SK-N-SH (cell line): Measurements from ENCODE around the gene MRPL2. TPM values are rescaled to one million over a fixed set of nuclear protein-coding genes. Genes with fewer than 3 reads are reported as not detected.

Experiments used
- CTCF ChIA-PET: fragments of 300-600, 350-600 bp; formaldehyde crosslinking; extraction: SDS; loops from one replicate; lab custom pipeline; 2021; lab: Yijun Ruan, JAX
- POLR2A ChIA-PET: fragments of 350-600 bp; sonication (Branson Sonifier 250); formaldehyde crosslinking; extraction: SDS; loops from one replicate; lab custom pipeline; 2020; ENCODE audit warnings: antibody characterized with exemption, inconsistent platforms; lab: Yijun Ruan, JAX
- DNase-seq: peaks from one replicate; pipeline ENCODE4 v3.0.0; 2012
- H2AFZ ChIP-seq: fragments of 200-600 bp; sonication (generic); 2 replicates; pipeline ENCODE4 v1.8.1; 2016; ENCODE audit warnings: antibody characterized with exemption, mild to moderate bottlenecking, low read depth
- H3F3A ChIP-seq: fragments of 200-600 bp; sonication (generic); replicated peaks from 2 replicates; pipeline ENCODE3; 2016; ENCODE audit warnings: antibody characterized with exemption, mild to moderate bottlenecking; ENCODE audit not compliant: insufficient read depth
- H3K27ac ChIP-seq, 2 experiments: fragments of 200-500 bp in 1 of 2; fragments of 200-600 bp in 1 of 2; sonication (Bioruptor generic) in 1 of 2; sonication (generic), shearing (Covaris generic) in 1 of 2; 2 replicates each; pipeline versions ENCODE4 v1.5.1 to v1.6.1; 2014 to 2016; ENCODE audit warnings: low read depth in 2 of 2, inconsistent platforms in 1 of 2, low read length in 1 of 2, mild to moderate bottlenecking in 1 of 2, mixed read lengths in 1 of 2
- H3K27me3 ChIP-seq: fragments of 200-600 bp; sonication (generic), shearing (Covaris generic); 2 replicates; pipeline ENCODE4 v1.6.1; 2016; ENCODE audit warnings: mixed run types; ENCODE audit not compliant: insufficient read depth
- H3K36me3 ChIP-seq, 2 experiments: fragments of 200-500 bp in 1 of 2; fragments of 200-600 bp in 1 of 2; sonication (Bioruptor generic) in 1 of 2; sonication (generic) in 1 of 2; replicated peaks in 1 of 2; 2 replicates each; pipeline versions ENCODE3 to v1.5.1; 2014 to 2016; ENCODE audit warnings: low read length in 1 of 2, mild to moderate bottlenecking in 1 of 2; ENCODE audit not compliant: insufficient read depth in 2 of 2, control insufficient read depth in 1 of 2
- H3K4me1 ChIP-seq, 2 experiments: fragments of 200-500 bp in 1 of 2; fragments of 200-600 bp in 1 of 2; sonication (Bioruptor generic) in 1 of 2; sonication (generic), shearing (Covaris generic) in 1 of 2; 2 replicates each; pipeline versions ENCODE4 v1.5.1 to v1.6.1; 2014 to 2016; ENCODE audit warnings: low read depth in 1 of 2, low read length in 1 of 2, mixed run types in 1 of 2; ENCODE audit not compliant: insufficient read depth in 2 of 2, control insufficient read depth in 1 of 2
- H3K4me2 ChIP-seq: fragments of 200-600 bp; sonication (generic), shearing (Covaris generic); 2 replicates; pipeline ENCODE4 v1.6.1; 2017; ENCODE audit warnings: mixed run types
- H3K4me3 ChIP-seq, 2 experiments: fragments of 200-500 bp in 1 of 2; fragments of 200-600 bp in 1 of 2; sonication (Bioruptor generic) in 1 of 2; sonication (generic), shearing (Covaris generic) in 1 of 2; 2 replicates each; pipeline versions ENCODE4 v1.5.1 to v1.8.1; 2014 to 2016; ENCODE audit warnings: low read depth in 2 of 2, inconsistent platforms in 1 of 2, low read length in 1 of 2, mild to moderate bottlenecking in 1 of 2, mixed read lengths in 1 of 2, moderate library complexity in 1 of 2
- H3K79me2 ChIP-seq: fragments of 200-600 bp; sonication (generic); 2 replicates; pipeline ENCODE4 v1.8.1; 2017; ENCODE audit warnings: mild to moderate bottlenecking; ENCODE audit not compliant: insufficient read depth
- H3K9ac ChIP-seq: fragments of 200-600 bp; sonication (generic); 2 replicates; pipeline ENCODE4 v1.6.1; 2017; ENCODE audit warnings: mixed run types
- H3K9me2 ChIP-seq: fragments of 200-600 bp; sonication (generic); 2 replicates; pipeline ENCODE4 v1.6.1; 2017; ENCODE audit warnings: mixed run types
- H3K9me3 ChIP-seq: fragments of 200-600 bp; sonication (generic); 2 replicates; pipeline ENCODE4 v1.6.1; 2017; ENCODE audit warnings: mixed run types, mild to moderate bottlenecking, moderate library complexity
- H4K20me1 ChIP-seq: fragments of 200-600 bp; sonication (generic); 2 replicates; pipeline ENCODE4 v1.6.1; 2017; ENCODE audit warnings: mild to moderate bottlenecking, mixed run types; ENCODE audit not compliant: insufficient read depth
- CHD2 ChIP-seq: fragments of 150-350 bp; IDR thresholded peaks from 2 replicates; pipeline ENCODE4 v1.6.1; 2018; ENCODE audit warnings: low read length; ENCODE audit not compliant: partially characterized antibody
- CTCF ChIP-seq: fragments of 200-600 bp; sonication (generic); IDR thresholded peaks from 2 replicates; pipeline ENCODE4 v1.6.1; 2017; ENCODE audit warnings: antibody characterized with exemption, mild to moderate bottlenecking, moderate library complexity
- FOSL2 ChIP-seq: IDR thresholded peaks from 2 replicates; pipeline ENCODE4 v1.4.0; 2012; ENCODE audit warnings: low read depth, mild to moderate bottlenecking, moderate library complexity, borderline replicate concordance
- FOXJ3 ChIP-seq: sonication (generic); formaldehyde crosslinking; IDR thresholded peaks from 2 replicates; pipeline ENCODE4 v1.5.1; 2020; ENCODE audit warnings: mild to moderate bottlenecking, missing genetic modification reagents
- GABPA ChIP-seq: IDR thresholded peaks from 2 replicates; pipeline ENCODE4 v1.4.0; 2012; ENCODE audit warnings: low read depth, mild to moderate bottlenecking
- IRF3 ChIP-seq: fragments of 150-350 bp; IDR thresholded peaks from 2 replicates; pipeline ENCODE4 v1.6.1; 2016; ENCODE audit warnings: mild to moderate bottlenecking, low read depth, low read length
- MEF2A ChIP-seq: IDR thresholded peaks from 2 replicates; pipeline ENCODE4 v1.4.0; 2012; ENCODE audit warnings: low read depth, borderline replicate concordance
- MXI1 ChIP-seq: IDR thresholded peaks from 2 replicates; pipeline ENCODE4 v1.6.1; 2012; ENCODE audit warnings: mild to moderate bottlenecking, low read depth, low read length, improper control_type of control experiment
- NRF1 ChIP-seq: IDR thresholded peaks from 2 replicates; pipeline ENCODE4 v1.6.1; 2012; ENCODE audit warnings: low read depth, mild to moderate bottlenecking, low read length
- POLR2AphosphoS5 ChIP-seq: IDR thresholded peaks from 2 replicates; pipeline ENCODE4 v1.6.1; 2012; ENCODE audit warnings: low read depth, low read length
- RAD21 ChIP-seq: IDR thresholded peaks from 2 replicates; pipeline ENCODE4 v1.6.1; 2012; ENCODE audit warnings: mild to moderate bottlenecking, low read length
- RFX5 ChIP-seq: IDR thresholded peaks from 2 replicates; pipeline ENCODE4 v1.6.1; 2012; ENCODE audit warnings: mild to moderate bottlenecking, improper control_type of control experiment, low read length
- SIN3A ChIP-seq: IDR thresholded peaks from 2 replicates; pipeline ENCODE4 v1.6.1; 2012; ENCODE audit warnings: low read depth, mild to moderate bottlenecking, low read length, moderate library complexity, borderline replicate concordance
- SMC3 ChIP-seq: IDR thresholded peaks from 2 replicates; pipeline ENCODE4 v1.6.1; 2012; ENCODE audit warnings: low read depth, low read length, improper control_type of control experiment
- TCF12 ChIP-seq: IDR thresholded peaks from 2 replicates; pipeline ENCODE4 v1.4.0; 2012
- TEAD4 ChIP-seq: IDR thresholded peaks from 2 replicates; pipeline ENCODE4 v1.4.0; 2012; ENCODE audit warnings: mild to moderate bottlenecking, borderline replicate concordance; ENCODE audit not compliant: insufficient read depth
- WGBS: methylation state at CpG from one replicate; pipeline ENCODE4 v1.1.6; 2017; ENCODE audit warnings: low lambda C conversion rate; 5-methylcytosine and 5-hydroxymethylcytosine counted together
- polyA plus RNA-seq, 3 experiments: library from polyadenylated mRNA; depleted of rRNA; stranded (reverse); fragments of >200 nt; gene quantifications; 2 replicates each; pipeline ENCODE4 v1.2.3, GENCODE V29; 2012
- TF ChIP-seq, protein P1 (sequence below): fragments of 150-350 bp; IDR thresholded peaks from 2 replicates; pipeline ENCODE4 v1.6.1; 2017; ENCODE audit warnings: antibody characterized with exemption, low read length, low read depth, borderline replicate concordance
- TF ChIP-seq, protein P2 (sequence below): IDR thresholded peaks from 2 replicates; pipeline ENCODE4 v1.4.0; 2012; ENCODE audit warnings: low read depth
- TF ChIP-seq, protein P3 (sequence below): IDR thresholded peaks from 2 replicates; pipeline ENCODE4 v1.6.1; 2012; ENCODE audit warnings: mild to moderate bottlenecking, low read depth, low read length, moderate library complexity

The MRPL2 gene
- polyA plus RNA-seq, 1 of the 3 experiments (the other 2 are of a cell fraction): 64.7 TPM

DNA sequence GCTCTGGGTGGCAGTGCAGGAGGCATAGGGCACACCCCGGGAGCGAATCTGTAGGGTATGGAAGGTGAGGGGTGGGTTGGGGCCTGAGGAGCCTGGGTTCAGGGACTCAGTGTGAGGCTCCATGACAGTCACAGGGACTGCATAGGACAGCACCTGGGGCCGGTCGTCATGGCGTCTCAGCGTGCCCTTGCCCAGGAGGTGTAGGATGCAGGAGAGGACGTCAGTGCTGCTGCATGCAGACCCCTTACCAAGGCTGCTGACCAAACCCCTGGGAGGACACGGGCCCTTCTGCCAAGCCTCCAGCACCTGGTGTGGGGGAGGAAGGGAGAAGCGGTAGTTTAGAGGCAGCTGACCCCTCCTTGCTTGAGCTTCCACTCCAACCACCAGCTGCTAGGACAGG lies 21.5 kb downstream of the MRPL2 start:
- Histone ChIP-seq H3K79me2 (no peaks in the 10 kb centered on the region), H3F3A (peaks cover 14% of the 10 kb centered on the region), H3K4me1 (no peaks in the 10 kb centered on the region), H3K4me2 (no peak overlapping the region), H3K9ac (no peak overlapping the region), H3K9me2 (no peaks in the 10 kb centered on the region), H2AFZ (no peak overlapping the region), H3K27me3 (no peaks in the 10 kb centered on the region), H3K27ac (no peak overlapping the region), H3K4me3 (no peak overlapping the region), H3K9me3 (no peaks in the 10 kb centered on the region), H3K36me3 (peaks cover 19 to 53% of the 10 kb centered on the region in 2 experiments), H4K20me1 (no peaks in the 10 kb centered on the region)
- no peak for DNase-seq
- WGBS: 88% methylated on average over 7 of the region's 9 CpGs
- TF ChIP-seq, protein P1, sequence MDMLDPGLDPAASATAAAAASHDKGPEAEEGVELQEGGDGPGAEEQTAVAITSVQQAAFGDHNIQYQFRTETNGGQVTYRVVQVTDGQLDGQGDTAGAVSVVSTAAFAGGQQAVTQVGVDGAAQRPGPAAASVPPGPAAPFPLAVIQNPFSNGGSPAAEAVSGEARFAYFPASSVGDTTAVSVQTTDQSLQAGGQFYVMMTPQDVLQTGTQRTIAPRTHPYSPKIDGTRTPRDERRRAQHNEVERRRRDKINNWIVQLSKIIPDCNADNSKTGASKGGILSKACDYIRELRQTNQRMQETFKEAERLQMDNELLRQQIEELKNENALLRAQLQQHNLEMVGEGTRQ: no peak
- TF ChIP-seq FOXJ3 (CRISPR knock-in tag): no peak
- no peak for TF ChIP-seq POLR2AphosphoS5
- no peak for TF ChIP-seq FOSL2
- no peak for TF ChIP-seq SMC3
- TF ChIP-seq CTCF: no peak
- TF ChIP-seq IRF3: no peak
- TF ChIP-seq TCF12: no peak
- no peak for TF ChIP-seq RAD21
- TF ChIP-seq SIN3A: no peak
- TF ChIP-seq MXI1: no peak
- TF ChIP-seq, protein P2, sequence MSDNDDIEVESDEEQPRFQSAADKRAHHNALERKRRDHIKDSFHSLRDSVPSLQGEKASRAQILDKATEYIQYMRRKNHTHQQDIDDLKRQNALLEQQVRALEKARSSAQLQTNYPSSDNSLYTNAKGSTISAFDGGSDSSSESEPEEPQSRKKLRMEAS: no peak
- no peak for TF ChIP-seq TEAD4
- TF ChIP-seq CHD2: no peak
- no peak for TF ChIP-seq RFX5
- TF ChIP-seq NRF1: no peak
- no peak for TF ChIP-seq MEF2A
- no peak for TF ChIP-seq GABPA
- TF ChIP-seq, protein P3, sequence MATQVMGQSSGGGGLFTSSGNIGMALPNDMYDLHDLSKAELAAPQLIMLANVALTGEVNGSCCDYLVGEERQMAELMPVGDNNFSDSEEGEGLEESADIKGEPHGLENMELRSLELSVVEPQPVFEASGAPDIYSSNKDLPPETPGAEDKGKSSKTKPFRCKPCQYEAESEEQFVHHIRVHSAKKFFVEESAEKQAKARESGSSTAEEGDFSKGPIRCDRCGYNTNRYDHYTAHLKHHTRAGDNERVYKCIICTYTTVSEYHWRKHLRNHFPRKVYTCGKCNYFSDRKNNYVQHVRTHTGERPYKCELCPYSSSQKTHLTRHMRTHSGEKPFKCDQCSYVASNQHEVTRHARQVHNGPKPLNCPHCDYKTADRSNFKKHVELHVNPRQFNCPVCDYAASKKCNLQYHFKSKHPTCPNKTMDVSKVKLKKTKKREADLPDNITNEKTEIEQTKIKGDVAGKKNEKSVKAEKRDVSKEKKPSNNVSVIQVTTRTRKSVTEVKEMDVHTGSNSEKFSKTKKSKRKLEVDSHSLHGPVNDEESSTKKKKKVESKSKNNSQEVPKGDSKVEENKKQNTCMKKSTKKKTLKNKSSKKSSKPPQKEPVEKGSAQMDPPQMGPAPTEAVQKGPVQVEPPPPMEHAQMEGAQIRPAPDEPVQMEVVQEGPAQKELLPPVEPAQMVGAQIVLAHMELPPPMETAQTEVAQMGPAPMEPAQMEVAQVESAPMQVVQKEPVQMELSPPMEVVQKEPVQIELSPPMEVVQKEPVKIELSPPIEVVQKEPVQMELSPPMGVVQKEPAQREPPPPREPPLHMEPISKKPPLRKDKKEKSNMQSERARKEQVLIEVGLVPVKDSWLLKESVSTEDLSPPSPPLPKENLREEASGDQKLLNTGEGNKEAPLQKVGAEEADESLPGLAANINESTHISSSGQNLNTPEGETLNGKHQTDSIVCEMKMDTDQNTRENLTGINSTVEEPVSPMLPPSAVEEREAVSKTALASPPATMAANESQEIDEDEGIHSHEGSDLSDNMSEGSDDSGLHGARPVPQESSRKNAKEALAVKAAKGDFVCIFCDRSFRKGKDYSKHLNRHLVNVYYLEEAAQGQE: no peak
- ChIA-PET CTCF (interaction anchor here (0.9 kb wide), 1 partner anchor 106 kb away, joined by 3 read pairs; no protein-coding TSS in a partner anchor), POLR2A (interaction anchor here (1.3 kb wide), 1 partner anchor 16 kb away, joined by 4 read pairs; the partner anchor contains the start of gene CUL7)
